ENCODE data around the gene TSPO2. TPM values are rescaled to one million over a fixed set of nuclear protein-coding genes. Genes with fewer than 3 reads are reported as not detected.

The TSPO2 gene
- total RNA-seq, 1 experiment from 2014 or later = not detected

DNA sequence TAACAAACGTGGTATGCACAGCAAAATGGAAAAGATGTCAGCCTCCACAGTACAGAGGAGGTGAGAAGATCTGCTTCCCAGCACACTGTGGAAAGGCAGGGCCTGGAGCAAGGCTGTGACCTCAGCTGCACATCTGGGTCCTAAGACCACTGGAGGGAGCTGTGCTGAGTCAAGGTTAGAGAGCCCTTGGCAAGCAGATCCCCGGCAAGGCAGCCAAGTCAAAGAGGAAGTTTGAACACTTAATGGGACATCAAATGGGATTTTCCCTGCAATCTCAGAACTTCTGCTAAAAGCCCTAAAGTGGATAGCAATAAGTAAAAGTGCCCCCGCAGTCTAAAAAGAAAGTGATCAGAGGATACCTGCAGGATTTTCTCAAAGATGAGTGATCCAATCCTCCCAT lies 42.7 kb upstream of the TSPO2 start:
- Histone ChIP-seq H2AFZ (ENCODE audit: low read length) (no peak overlapping the region), H3K9me2 (replicated peaks; ENCODE audit: low read length) (no peaks in the 10 kb centered on the region), H3K9ac (ENCODE audit: low read length) (no peak overlapping the region), H3K79me2 (ENCODE audit: low read length) (no peaks in the 10 kb centered on the region), H3K27ac (ENCODE audit: low read length) (no peak overlapping the region), H3F3A (ENCODE audit: low read length, unreplicated experiment) (peaks cover 8% of the 10 kb centered on the region), H3K36me3 (ENCODE audit: low read depth, low read length) (no peaks in the 10 kb centered on the region), H3K9me3 (ENCODE audit: low read length) (no peaks in the 10 kb centered on the region), H3K4me3 (ENCODE audit: low read length) (no peak overlapping the region), H3K4me1 (ENCODE audit: insufficient read depth, low read length) (peaks cover 30% of the 10 kb centered on the region), H4K20me1 (ENCODE audit: low read length) (no peaks in the 10 kb centered on the region), H3K27me3 (ENCODE audit: low read length) (no peaks in the 10 kb centered on the region), H3K4me2 (ENCODE audit: low read length) (no peak overlapping the region)
- POLR2A ChIA-PET (ENCODE audit: unreplicated experiment) = no interaction called here
- no TSS peak for BruUV-seq (replicated peaks)
- intact Hi-C loops (cut with micrococcal nuclease) = no loop called here
- ATAC-seq = no peak
- TF ChIP-seq, protein P1, sequence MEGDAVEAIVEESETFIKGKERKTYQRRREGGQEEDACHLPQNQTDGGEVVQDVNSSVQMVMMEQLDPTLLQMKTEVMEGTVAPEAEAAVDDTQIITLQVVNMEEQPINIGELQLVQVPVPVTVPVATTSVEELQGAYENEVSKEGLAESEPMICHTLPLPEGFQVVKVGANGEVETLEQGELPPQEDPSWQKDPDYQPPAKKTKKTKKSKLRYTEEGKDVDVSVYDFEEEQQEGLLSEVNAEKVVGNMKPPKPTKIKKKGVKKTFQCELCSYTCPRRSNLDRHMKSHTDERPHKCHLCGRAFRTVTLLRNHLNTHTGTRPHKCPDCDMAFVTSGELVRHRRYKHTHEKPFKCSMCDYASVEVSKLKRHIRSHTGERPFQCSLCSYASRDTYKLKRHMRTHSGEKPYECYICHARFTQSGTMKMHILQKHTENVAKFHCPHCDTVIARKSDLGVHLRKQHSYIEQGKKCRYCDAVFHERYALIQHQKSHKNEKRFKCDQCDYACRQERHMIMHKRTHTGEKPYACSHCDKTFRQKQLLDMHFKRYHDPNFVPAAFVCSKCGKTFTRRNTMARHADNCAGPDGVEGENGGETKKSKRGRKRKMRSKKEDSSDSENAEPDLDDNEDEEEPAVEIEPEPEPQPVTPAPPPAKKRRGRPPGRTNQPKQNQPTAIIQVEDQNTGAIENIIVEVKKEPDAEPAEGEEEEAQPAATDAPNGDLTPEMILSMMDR (conservative IDR thresholded peaks at IDR 0.05; ENCODE audit: low read depth, low read length) = peak; percentile 44
- no peak for TF ChIP-seq EZH2 (IDR thresholded peaks at IDR 0.05; ENCODE audit: low read length, unreplicated experiment)
- peak; percentile 35 for DNase-seq
- CTCF ChIA-PET = no interaction called here

DNA sequence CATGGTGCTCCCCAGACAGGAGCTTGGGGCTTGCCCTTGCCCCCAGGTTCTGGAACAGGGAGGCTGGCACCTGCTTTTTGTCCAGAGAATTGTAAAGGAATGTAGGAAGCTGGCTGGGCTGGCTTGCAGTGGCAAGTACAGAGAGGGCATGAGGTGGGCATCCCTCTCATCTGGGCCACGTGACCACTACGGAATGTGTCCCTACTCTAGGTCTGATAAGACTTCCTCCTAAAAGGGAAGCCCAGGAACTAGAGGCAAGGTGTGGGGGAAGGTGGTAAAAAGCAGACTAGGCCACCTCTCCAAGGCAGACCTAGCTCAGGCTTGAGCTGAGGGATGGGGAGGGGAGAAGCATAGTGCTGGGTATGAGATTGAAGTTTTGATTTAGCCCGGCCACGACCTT lies 42.0 kb upstream of the TSPO2 start:
- no peaks in the 10 kb centered on the region for H3K79me2 ChIP-seq (ENCODE audit: low read length)
- no peaks in the 10 kb centered on the region for H3K9me3 ChIP-seq (ENCODE audit: low read length)
- H2AFZ ChIP-seq (ENCODE audit: low read length) = no peak overlapping the region
- no peak overlapping the region for H3K27ac ChIP-seq (ENCODE audit: low read length)
- H3K4me1 ChIP-seq (ENCODE audit: insufficient read depth, low read length) = peaks cover 30% of the 10 kb centered on the region
- no TSS peak for BruUV-seq (replicated peaks)
- intact Hi-C loops (cut with micrococcal nuclease) = no loop called here
- TF ChIP-seq, protein P1 (conservative IDR thresholded peaks at IDR 0.05; ENCODE audit: low read depth, low read length) = no peak
- TF ChIP-seq EZH2phosphoT487 (IDR thresholded peaks at IDR 0.05; ENCODE audit: borderline replicate concordance, low read length) = no peak
- no peak for TF ChIP-seq EZH2 (IDR thresholded peaks at IDR 0.05; ENCODE audit: low read length, unreplicated experiment)
- peaks cover 8% of the 10 kb centered on the region for H3F3A ChIP-seq (ENCODE audit: low read length, unreplicated experiment)
- DNase-seq (no peak), ATAC-seq (no peak)
- no peak overlapping the region for H3K4me2 ChIP-seq (ENCODE audit: low read length)
- ChIA-PET POLR2A (ENCODE audit: unreplicated experiment) (interaction anchor here (0.6 kb wide), 1 partner anchor 31 kb away, joined by 3 read pairs; no protein-coding TSS in a partner anchor), CTCF (no interaction called here)
- H3K9me2 ChIP-seq (replicated peaks; ENCODE audit: low read length) = no peaks in the 10 kb centered on the region
- no peak overlapping the region for H3K4me3 ChIP-seq (ENCODE audit: low read length)
- H3K27me3 ChIP-seq (ENCODE audit: low read length) = no peaks in the 10 kb centered on the region
- no peak overlapping the region for H3K9ac ChIP-seq (ENCODE audit: low read length)
- no peaks in the 10 kb centered on the region for H3K36me3 ChIP-seq (ENCODE audit: low read depth, low read length)
- no peaks in the 10 kb centered on the region for H4K20me1 ChIP-seq (ENCODE audit: low read length)

DNA sequence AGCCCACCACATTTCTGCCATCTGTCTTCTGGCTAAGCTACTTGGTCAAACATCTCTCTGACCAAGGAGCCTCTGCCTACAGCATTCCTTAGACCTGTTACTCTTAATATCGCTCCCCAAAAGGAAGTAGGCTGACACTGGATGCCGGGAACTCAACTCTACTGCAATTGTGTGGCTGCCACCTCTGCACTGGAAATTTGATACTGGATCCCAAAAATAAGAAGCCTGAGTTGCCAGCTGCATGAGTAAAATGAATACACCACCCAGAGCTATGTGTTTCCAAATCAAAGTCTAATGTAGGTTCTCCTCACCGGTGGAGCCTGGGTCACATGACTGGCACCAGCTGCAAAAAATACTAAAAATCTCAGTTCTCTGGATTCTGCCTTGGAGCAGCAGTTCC lies 40.1 kb upstream of the TSPO2 start:
- Histone ChIP-seq H3K4me1 (ENCODE audit: insufficient read depth, low read length) (peaks cover 15% of the 10 kb centered on the region), H3K9me2 (replicated peaks; ENCODE audit: low read length) (no peaks in the 10 kb centered on the region), H2AFZ (ENCODE audit: low read length) (no peak overlapping the region), H3K79me2 (ENCODE audit: low read length) (no peaks in the 10 kb centered on the region), H3K4me2 (ENCODE audit: low read length) (no peak overlapping the region), H3K4me3 (ENCODE audit: low read length) (no peak overlapping the region), H3K27me3 (ENCODE audit: low read length) (no peaks in the 10 kb centered on the region), H3F3A (ENCODE audit: low read length, unreplicated experiment) (peaks cover 3% of the 10 kb centered on the region), H3K36me3 (ENCODE audit: low read depth, low read length) (no peaks in the 10 kb centered on the region), H3K9me3 (ENCODE audit: low read length) (no peaks in the 10 kb centered on the region), H3K27ac (ENCODE audit: low read length) (no peak overlapping the region), H4K20me1 (ENCODE audit: low read length) (no peaks in the 10 kb centered on the region), H3K9ac (ENCODE audit: low read length) (no peak overlapping the region)
- TF ChIP-seq EZH2 (IDR thresholded peaks at IDR 0.05; ENCODE audit: low read length, unreplicated experiment) = no peak
- no peak for TF ChIP-seq EZH2phosphoT487 (IDR thresholded peaks at IDR 0.05; ENCODE audit: borderline replicate concordance, low read length)
- TF ChIP-seq, protein P1 (conservative IDR thresholded peaks at IDR 0.05; ENCODE audit: low read depth, low read length) = no peak
- intact Hi-C loops (cut with micrococcal nuclease) = no loop called here
- ChIA-PET POLR2A (ENCODE audit: unreplicated experiment) (no interaction called here), CTCF (no interaction called here)
- BruUV-seq (replicated peaks) = no TSS peak
- ATAC-seq = no peak
- DNase-seq = no peak

Measured in PC-3 (cell line).